Activated CD4-positive, alpha-beta T cell treated with anti-CD3 and anti-CD28 coated beads, Interleukin-2, amount 50 U/mL, for 24 hours (primary cell): Measurements from ENCODE around the gene STYXL1.
"Not testable (repeated sequence)": the region's sequence is repeated elsewhere in the genome, so short reads cannot be mapped to it uniquely, and the experiment has no call there.

Experiments used
- DNase-seq, 2 donors: peaks; one replicate each; pipeline ENCODE4 v3.0.0-alpha.2; 2020; ENCODE audit warnings: low read depth in 1 of 2, low spot score in 1 of 2

STYXL1 gene

GRCh38 chr7:76040126-76040525 is 7.7 kb downstream of the STYXL1 start:
- DNase-seq = no peak

- no peak for DNase-seq
Measured at GRCh38 chr7:76037310-76037709, 10.5 kb downstream of the STYXL1 start.

GRCh38 chr7:76031964-76032363 is 15.8 kb downstream of the STYXL1 start:
- no peak for DNase-seq

GRCh38 chr7:76029682-76030081 is 18.1 kb downstream of the STYXL1 start:
- not testable (repeated sequence) for DNase-seq

- no peak for DNase-seq
Measured at GRCh38 chr7:76023002-76023401, 24.8 kb downstream of the STYXL1 start.

- no peak for DNase-seq
Measured at GRCh38 chr7:76022026-76022780, 25.6 kb downstream of the STYXL1 start.

GRCh38 chr7:76020031-76020714 is 27.6 kb downstream of the STYXL1 start:
- DNase-seq = peak; percentile 55 to 58

GRCh38 chr7:76018520-76018919 is 29.3 kb downstream of the STYXL1 start:
- not testable (repeated sequence) for DNase-seq

- no peak for DNase-seq
Measured at GRCh38 chr7:76016191-76016947, 31.4 kb downstream of the STYXL1 start.

GRCh38 chr7:76011442-76011861 is 36.3 kb downstream of the STYXL1 start:
- DNase-seq = no peak

GRCh38 chr7:76009672-76010600 is 37.9 kb downstream of the STYXL1 start:
- DNase-seq = no peak

- no peak for DNase-seq
Measured at GRCh38 chr7:76008156-76008687, 39.6 kb downstream of the STYXL1 start.

- not testable (repeated sequence) for DNase-seq
Measured at GRCh38 chr7:76005004-76005403, 42.8 kb downstream of the STYXL1 start.

- DNase-seq = no peak
Measured at GRCh38 chr7:76003351-76003750, 44.4 kb downstream of the STYXL1 start.

- no peak for DNase-seq
Measured at GRCh38 chr7:76002822-76003221, 45.0 kb downstream of the STYXL1 start.

- no peak for DNase-seq
Measured at GRCh38 chr7:76002139-76002538, 45.7 kb downstream of the STYXL1 start.

GRCh38 chr7:76000566-76000965 is 47.2 kb downstream of the STYXL1 start:
- no peak for DNase-seq

GRCh38 chr7:75998038-75998437 is 49.8 kb downstream of the STYXL1 start:
- DNase-seq = no peak

GRCh38 chr7:75996476-75996875 is 51.3 kb downstream of the STYXL1 start:
- no peak for DNase-seq

GRCh38 chr7:75995996-75996395 is 51.8 kb downstream of the STYXL1 start:
- no peak for DNase-seq
